ENCODE results near the gene CREBZF. TPM values are rescaled to one million over a fixed set of nuclear protein-coding genes. Genes with fewer than 3 reads are reported as not detected.
"Not testable (repeated sequence)": the region's sequence is repeated elsewhere in the genome, so short reads cannot be mapped to it uniquely, and the experiment has no call there.

The CREBZF gene
- total and polyA plus RNA-seq, 2 experiments from 2014 or later, result 46.0 to 69.7 TPM

GRCh38 chr11:85619499-85619898, 45.4 kb downstream of the CREBZF start:
- Histone ChIP-seq H3K9me2 (replicated peaks; ENCODE audit: insufficient read depth) (no peaks in the 10 kb centered on the region), H3K4me2 (no peak overlapping the region), H3K27me3 (no peaks in the 10 kb centered on the region), H3K36me3 (replicated peaks; ENCODE audit: insufficient read depth, low read depth) (no peaks in the 10 kb centered on the region), H3K79me2 (no peaks in the 10 kb centered on the region), H3K4me3 (no peak overlapping the region), H3K27ac (no peak overlapping the region), H2AFZ (no peak overlapping the region), H3K9me3 (ENCODE audit: low read depth) (no peaks in the 10 kb centered on the region), H4K20me1 (ENCODE audit: insufficient read depth, poor library complexity, severe bottlenecking) (no peaks in the 10 kb centered on the region), H3K4me1 (ENCODE audit: insufficient read depth) (no peaks in the 10 kb centered on the region)
- WGBS (ENCODE audit: low lambda C conversion rate, missing lambda C conversion rate), result 85% methylated on average over 6 of the region's 6 CpGs
- TF ChIP-seq EZH2 (IDR thresholded peaks at IDR 0.05; ENCODE audit: borderline replicate concordance), result no peak
- TF ChIP-seq, protein P1, sequence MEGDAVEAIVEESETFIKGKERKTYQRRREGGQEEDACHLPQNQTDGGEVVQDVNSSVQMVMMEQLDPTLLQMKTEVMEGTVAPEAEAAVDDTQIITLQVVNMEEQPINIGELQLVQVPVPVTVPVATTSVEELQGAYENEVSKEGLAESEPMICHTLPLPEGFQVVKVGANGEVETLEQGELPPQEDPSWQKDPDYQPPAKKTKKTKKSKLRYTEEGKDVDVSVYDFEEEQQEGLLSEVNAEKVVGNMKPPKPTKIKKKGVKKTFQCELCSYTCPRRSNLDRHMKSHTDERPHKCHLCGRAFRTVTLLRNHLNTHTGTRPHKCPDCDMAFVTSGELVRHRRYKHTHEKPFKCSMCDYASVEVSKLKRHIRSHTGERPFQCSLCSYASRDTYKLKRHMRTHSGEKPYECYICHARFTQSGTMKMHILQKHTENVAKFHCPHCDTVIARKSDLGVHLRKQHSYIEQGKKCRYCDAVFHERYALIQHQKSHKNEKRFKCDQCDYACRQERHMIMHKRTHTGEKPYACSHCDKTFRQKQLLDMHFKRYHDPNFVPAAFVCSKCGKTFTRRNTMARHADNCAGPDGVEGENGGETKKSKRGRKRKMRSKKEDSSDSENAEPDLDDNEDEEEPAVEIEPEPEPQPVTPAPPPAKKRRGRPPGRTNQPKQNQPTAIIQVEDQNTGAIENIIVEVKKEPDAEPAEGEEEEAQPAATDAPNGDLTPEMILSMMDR (IDR thresholded peaks at IDR 0.05; ENCODE audit: poor library complexity), result no peak
- TF ChIP-seq EZH2phosphoT487 (IDR thresholded peaks at IDR 0.05; ENCODE audit: low read depth, severe bottlenecking, unreplicated experiment), result no peak
- DNase-seq (ENCODE audit: low spot score), result no peak

DNA sequence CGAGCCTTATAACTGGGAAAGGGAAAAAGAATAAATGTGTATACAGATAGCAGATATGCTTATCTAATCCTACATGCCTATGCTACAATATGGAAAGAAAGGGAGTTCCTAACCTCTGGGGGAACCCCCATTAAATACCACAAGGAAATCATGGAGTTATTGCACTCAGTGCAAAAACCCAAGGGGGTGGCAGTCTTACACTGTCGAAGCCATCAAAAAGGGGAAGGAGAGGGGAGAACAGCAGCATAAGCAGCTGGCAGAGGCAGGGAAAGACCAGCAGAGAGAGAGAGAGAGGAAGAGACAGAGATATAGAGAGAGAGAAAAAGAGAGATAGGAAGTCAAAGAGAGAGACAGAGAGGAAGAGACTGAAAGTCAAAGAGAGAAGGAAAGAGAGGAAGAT, 53.3 kb downstream of the CREBZF start:
- not testable (repeated sequence) for H2AFZ ChIP-seq; H3K9me3 ChIP-seq (ENCODE audit: low read depth); H3K27me3 ChIP-seq; H3K27ac ChIP-seq; DNase-seq (ENCODE audit: low spot score); H3K36me3 ChIP-seq (replicated peaks; ENCODE audit: insufficient read depth, low read depth); H4K20me1 ChIP-seq (ENCODE audit: insufficient read depth, poor library complexity, severe bottlenecking); H3K4me1 ChIP-seq (ENCODE audit: insufficient read depth); H3K79me2 ChIP-seq; H3K4me2 ChIP-seq; H3K9me2 ChIP-seq (replicated peaks; ENCODE audit: insufficient read depth); H3K4me3 ChIP-seq
- 86% methylated on average over 2 of the region's 2 CpGs for WGBS (ENCODE audit: low lambda C conversion rate, missing lambda C conversion rate)

Other genes with a start within 250 kb of the CREBZF start
- gene DLG2, start 37.8 kb downstream of the CREBZF start, total RNA-seq, result 1.7 and 6.8 TPM in 2 replicates
- 0.45 and 2.6 TPM in 2 replicates for gene DLG2, start 37.8 kb downstream of the CREBZF start, polyA plus RNA-seq
- 78.3 and 87.8 TPM in 2 replicates for gene TMEM126B, start 36.5 kb downstream of the CREBZF start, total RNA-seq
- 57.9 and 58.9 TPM in 2 replicates for gene TMEM126B, start 36.5 kb downstream of the CREBZF start, polyA plus RNA-seq
- gene TMEM126A, start 17.2 kb downstream of the CREBZF start, total RNA-seq, result 39.6 and 48.0 TPM in 2 replicates
- 44.8 and 58.0 TPM in 2 replicates for gene TMEM126A, start 17.2 kb downstream of the CREBZF start, polyA plus RNA-seq
- 0.72 and 0.83 TPM in 2 replicates for gene CCDC89, start 21.1 kb upstream of the CREBZF start, total RNA-seq
- gene CCDC89, start 21.1 kb upstream of the CREBZF start, polyA plus RNA-seq, result 0.43 and 0.75 TPM in 2 replicates
- 66.6 and 73.6 TPM in 2 replicates for gene SYTL2, start 146.0 kb upstream of the CREBZF start, total RNA-seq
- 8.2 and 8.9 TPM in 2 replicates for gene SYTL2, start 146.0 kb upstream of the CREBZF start, polyA plus RNA-seq
- not detected in 2 replicates for gene CCDC83, start 190.3 kb upstream of the CREBZF start, total RNA-seq
- not detected in 2 replicates for gene CCDC83, start 190.3 kb upstream of the CREBZF start, polyA plus RNA-seq

Measured in hepatocyte (in vitro differentiated cells).